WTC11 (cell line): Measurements from ENCODE around the gene SVEP1. TPM values are rescaled to one million over a fixed set of nuclear protein-coding genes. Genes with fewer than 3 reads are reported as not detected.

Source experiments
- ATAC-seq: fragments of 200-7000 bp; cut with Tn5 transposase; 2 replicates; pipeline ENCODE4 v1.10.0; 2021; ENCODE audit warnings: mild to moderate bottlenecking, moderate library complexity
- CTCF ChIA-PET: fragments of 300-600 bp; sonication (Branson Sonifier 250); formaldehyde crosslinking; loops from one replicate; lab custom pipeline; 2021; ENCODE audit warnings: antibody characterized with exemption; lab: Charles Lee
- POLR2A ChIA-PET: fragments of 350-600 bp; sonication (Branson Sonifier 250); formaldehyde crosslinking; loops from one replicate; lab custom pipeline; 2021; ENCODE audit warnings: antibody characterized with exemption; lab: Charles Lee
- DNase-seq: peaks from one replicate; pipeline ENCODE4 v3.0.0; 2021; ENCODE audit warnings: low spot score
- H3K27ac Mint-ChIP-seq: 2 replicates; pipeline ENCODE4 v1.8.0; 2021; ENCODE audit warnings: mixed read lengths
- H3K27me3 Mint-ChIP-seq: 2 replicates; pipeline ENCODE4 v1.8.0; 2021; ENCODE audit warnings: low read depth, mild to moderate bottlenecking, moderate library complexity, mixed read lengths
- H3K36me3 Mint-ChIP-seq: 2 replicates; pipeline ENCODE4 v1.8.0; 2021; ENCODE audit warnings: mixed read lengths
- H3K4me1 Mint-ChIP-seq: 2 replicates; pipeline ENCODE4 v1.8.0; 2022; ENCODE audit warnings: mixed read lengths
- H3K4me3 Mint-ChIP-seq: 2 replicates; pipeline ENCODE4 v1.8.0; 2021; ENCODE audit warnings: mild to moderate bottlenecking, moderate library complexity, mixed read lengths
- H3K9me3 Mint-ChIP-seq: 2 replicates; pipeline ENCODE4 v1.8.0; 2021; ENCODE audit warnings: mixed read lengths
- ATF1 ChIP-seq: sonication (generic); formaldehyde crosslinking; IDR thresholded peaks from 2 replicates; pipeline ENCODE4 v1.8.1; 2023; ENCODE audit warnings: mild to moderate bottlenecking, moderate library complexity, missing genetic modification reagents
- ELF4 ChIP-seq: sonication (generic); formaldehyde crosslinking; IDR thresholded peaks from 2 replicates; pipeline ENCODE4 v1.8.1; 2022; ENCODE audit warnings: low read depth, mild to moderate bottlenecking, moderate library complexity, missing genetic modification reagents
- FOXP4 ChIP-seq: sonication (generic); formaldehyde crosslinking; IDR thresholded peaks from 2 replicates; pipeline ENCODE4 v1.8.0; 2022; ENCODE audit warnings: mild to moderate bottlenecking, missing genetic modification reagents
- GABPB1 ChIP-seq: sonication (generic); formaldehyde crosslinking; IDR thresholded peaks from 2 replicates; pipeline ENCODE4 v1.8.1; 2023; ENCODE audit warnings: mild to moderate bottlenecking, missing genetic modification reagents
- IRF1 ChIP-seq: sonication (generic); formaldehyde crosslinking; IDR thresholded peaks from 2 replicates; pipeline ENCODE4 v1.8.0; 2023; ENCODE audit warnings: missing genetic modification reagents
- JAZF1 ChIP-seq: fragments of 250-450 bp; sonication (Bioruptor Pico); IDR thresholded peaks from 2 replicates; pipeline ENCODE4 v1.9.0; 2021; ENCODE audit warnings: moderate library complexity, mild to moderate bottlenecking, inconsistent platforms
- JUN ChIP-seq: sonication (generic); formaldehyde crosslinking; IDR thresholded peaks from 2 replicates; pipeline ENCODE4 v1.8.0; 2023; ENCODE audit warnings: mild to moderate bottlenecking, missing genetic modification reagents
- NR2C2 ChIP-seq: sonication (generic); formaldehyde crosslinking; IDR thresholded peaks from 2 replicates; pipeline ENCODE4 v1.8.0; 2022; ENCODE audit warnings: mild to moderate bottlenecking, missing genetic modification reagents
- PRRX2 ChIP-seq: fragments of 250-450 bp; sonication (Bioruptor Pico); IDR thresholded peaks from 2 replicates; pipeline ENCODE4 v1.8.0; 2021; ENCODE audit warnings: mild to moderate bottlenecking
- RELA ChIP-seq: sonication (generic); formaldehyde crosslinking; IDR thresholded peaks from 2 replicates; pipeline ENCODE4 v1.8.1; 2022; ENCODE audit warnings: missing genetic modification reagents, mild to moderate bottlenecking, borderline replicate concordance
- SOX15 ChIP-seq: fragments of 250-450 bp; sonication (Bioruptor Pico); IDR thresholded peaks from 2 replicates; pipeline ENCODE4 v1.9.0; 2021; ENCODE audit warnings: mild to moderate bottlenecking
- ZNF121 ChIP-seq: sonication (generic); formaldehyde crosslinking; IDR thresholded peaks from 2 replicates; pipeline ENCODE4 v1.8.0; 2023; ENCODE audit warnings: missing genetic modification reagents
- ZNF317 ChIP-seq: sonication (generic); formaldehyde crosslinking; IDR thresholded peaks from 2 replicates; pipeline ENCODE4 v1.8.1; 2023; ENCODE audit warnings: low read depth, mild to moderate bottlenecking, moderate library complexity, missing genetic modification reagents, borderline replicate concordance
- ZNF396 ChIP-seq: fragments of 250-450 bp; sonication (Bioruptor Pico); IDR thresholded peaks from 2 replicates; pipeline ENCODE4 v1.8.0; 2021; ENCODE audit warnings: mild to moderate bottlenecking, moderate library complexity, borderline replicate concordance
- ZNF416 ChIP-seq: fragments of 250-450 bp; sonication (Bioruptor Pico); IDR thresholded peaks from 2 replicates; pipeline ENCODE4 v1.9.0; 2021; ENCODE audit warnings: mild to moderate bottlenecking, inconsistent platforms
- total RNA-seq: library from RNA; stranded (reverse); gene quantifications from 3 replicates; pipeline ENCODE4 v1.2.3, GENCODE V29; 2021
- TF ChIP-seq, protein P1 (sequence below): sonication (generic); formaldehyde crosslinking; IDR thresholded peaks from 2 replicates; pipeline ENCODE4 v1.8.1; 2023; ENCODE audit warnings: mild to moderate bottlenecking, missing genetic modification reagents
- TF ChIP-seq, protein P2 (sequence below): fragments of 250-450 bp; sonication (Bioruptor Pico); IDR thresholded peaks from 2 replicates; pipeline ENCODE4 v1.8.0; 2021; ENCODE audit warnings: mild to moderate bottlenecking
- TF ChIP-seq, protein P3 (sequence below): fragments of 250-450 bp; sonication (Bioruptor Pico); IDR thresholded peaks from 2 replicates; pipeline ENCODE4 v1.9.0; 2021; ENCODE audit warnings: mild to moderate bottlenecking
- TF ChIP-seq, protein P4 (sequence below): sonication (generic); formaldehyde crosslinking; IDR thresholded peaks from 2 replicates; pipeline ENCODE4 v1.8.1; 2022; ENCODE audit warnings: low read depth, mild to moderate bottlenecking, moderate library complexity, missing genetic modification reagents, borderline replicate concordance
- TF ChIP-seq, protein P5 (sequence below): sonication (generic); formaldehyde crosslinking; IDR thresholded peaks from 2 replicates; pipeline ENCODE4 v1.8.0; 2022; ENCODE audit warnings: mild to moderate bottlenecking, missing genetic modification reagents
- TF ChIP-seq, protein P6 (sequence below): sonication (generic); formaldehyde crosslinking; IDR thresholded peaks from 2 replicates; pipeline ENCODE4 v1.8.1; 2023; ENCODE audit warnings: mild to moderate bottlenecking, missing genetic modification reagents, borderline replicate concordance

SVEP1 gene
- total RNA-seq, 1 experiment from 2014 or later, result 0.74 TPM

DNA sequence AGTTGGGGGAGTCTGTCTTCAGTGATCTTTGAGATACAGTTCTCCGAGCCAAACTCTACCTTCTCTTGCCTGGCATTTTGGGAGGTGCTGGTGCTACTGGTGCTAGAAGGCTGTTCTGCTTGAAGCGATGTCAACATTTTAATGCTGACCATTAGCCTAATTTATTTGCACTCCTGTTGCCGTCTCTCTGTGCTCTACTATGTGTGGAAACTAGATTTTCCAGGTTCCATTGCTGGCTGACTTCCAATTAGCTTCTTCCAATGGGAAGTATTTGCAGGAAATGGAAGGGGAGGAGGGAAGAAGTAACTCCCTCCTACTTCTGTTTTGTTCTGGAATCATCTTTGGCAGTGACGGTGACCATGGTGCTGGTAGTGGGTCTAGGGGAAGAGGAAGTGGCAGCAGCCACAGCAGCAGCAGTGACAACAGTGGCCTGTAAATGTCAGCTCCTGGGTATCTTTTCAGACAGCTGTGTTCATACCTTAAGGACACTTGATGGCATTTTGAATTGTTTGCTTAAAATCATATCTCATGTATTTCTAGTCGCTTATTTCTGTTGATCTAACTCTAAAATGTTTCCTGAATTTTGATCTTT is 249.8 kb downstream of the SVEP1 start:
- H3K27me3 Mint-ChIP-seq, result peaks cover 5% of the 10 kb centered on the region; the same call in 1 of the 2 replicates
- ATAC-seq (no peak), DNase-seq (no peak)
- no peak overlapping the region for H3K4me3 Mint-ChIP-seq
- TF ChIP-seq, protein P1, sequence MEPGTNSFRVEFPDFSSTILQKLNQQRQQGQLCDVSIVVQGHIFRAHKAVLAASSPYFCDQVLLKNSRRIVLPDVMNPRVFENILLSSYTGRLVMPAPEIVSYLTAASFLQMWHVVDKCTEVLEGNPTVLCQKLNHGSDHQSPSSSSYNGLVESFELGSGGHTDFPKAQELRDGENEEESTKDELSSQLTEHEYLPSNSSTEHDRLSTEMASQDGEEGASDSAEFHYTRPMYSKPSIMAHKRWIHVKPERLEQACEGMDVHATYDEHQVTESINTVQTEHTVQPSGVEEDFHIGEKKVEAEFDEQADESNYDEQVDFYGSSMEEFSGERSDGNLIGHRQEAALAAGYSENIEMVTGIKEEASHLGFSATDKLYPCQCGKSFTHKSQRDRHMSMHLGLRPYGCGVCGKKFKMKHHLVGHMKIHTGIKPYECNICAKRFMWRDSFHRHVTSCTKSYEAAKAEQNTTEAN, result no peak
- no peak for TF ChIP-seq JUN (CRISPR knock-in tag)
- TF ChIP-seq RELA (CRISPR knock-in tag), result no peak
- TF ChIP-seq, protein P2, sequence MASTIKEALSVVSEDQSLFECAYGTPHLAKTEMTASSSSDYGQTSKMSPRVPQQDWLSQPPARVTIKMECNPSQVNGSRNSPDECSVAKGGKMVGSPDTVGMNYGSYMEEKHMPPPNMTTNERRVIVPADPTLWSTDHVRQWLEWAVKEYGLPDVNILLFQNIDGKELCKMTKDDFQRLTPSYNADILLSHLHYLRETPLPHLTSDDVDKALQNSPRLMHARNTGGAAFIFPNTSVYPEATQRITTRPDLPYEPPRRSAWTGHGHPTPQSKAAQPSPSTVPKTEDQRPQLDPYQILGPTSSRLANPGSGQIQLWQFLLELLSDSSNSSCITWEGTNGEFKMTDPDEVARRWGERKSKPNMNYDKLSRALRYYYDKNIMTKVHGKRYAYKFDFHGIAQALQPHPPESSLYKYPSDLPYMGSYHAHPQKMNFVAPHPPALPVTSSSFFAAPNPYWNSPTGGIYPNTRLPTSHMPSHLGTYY (CRISPR knock-in tag), result no peak
- TF ChIP-seq, protein P3, sequence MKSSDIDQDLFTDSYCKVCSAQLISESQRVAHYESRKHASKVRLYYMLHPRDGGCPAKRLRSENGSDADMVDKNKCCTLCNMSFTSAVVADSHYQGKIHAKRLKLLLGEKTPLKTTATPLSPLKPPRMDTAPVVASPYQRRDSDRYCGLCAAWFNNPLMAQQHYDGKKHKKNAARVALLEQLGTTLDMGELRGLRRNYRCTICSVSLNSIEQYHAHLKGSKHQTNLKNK, result no peak
- TF ChIP-seq GABPB1 (CRISPR knock-in tag), result no peak
- TF ChIP-seq PRRX2, result no peak
- TF ChIP-seq, protein P4, sequence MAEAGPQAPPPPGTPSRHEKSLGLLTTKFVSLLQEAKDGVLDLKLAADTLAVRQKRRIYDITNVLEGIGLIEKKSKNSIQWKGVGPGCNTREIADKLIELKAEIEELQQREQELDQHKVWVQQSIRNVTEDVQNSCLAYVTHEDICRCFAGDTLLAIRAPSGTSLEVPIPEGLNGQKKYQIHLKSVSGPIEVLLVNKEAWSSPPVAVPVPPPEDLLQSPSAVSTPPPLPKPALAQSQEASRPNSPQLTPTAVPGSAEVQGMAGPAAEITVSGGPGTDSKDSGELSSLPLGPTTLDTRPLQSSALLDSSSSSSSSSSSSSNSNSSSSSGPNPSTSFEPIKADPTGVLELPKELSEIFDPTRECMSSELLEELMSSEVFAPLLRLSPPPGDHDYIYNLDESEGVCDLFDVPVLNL (CRISPR knock-in tag), result no peak
- no peak for TF ChIP-seq FOXP4 (CRISPR knock-in tag)
- TF ChIP-seq, protein P5, sequence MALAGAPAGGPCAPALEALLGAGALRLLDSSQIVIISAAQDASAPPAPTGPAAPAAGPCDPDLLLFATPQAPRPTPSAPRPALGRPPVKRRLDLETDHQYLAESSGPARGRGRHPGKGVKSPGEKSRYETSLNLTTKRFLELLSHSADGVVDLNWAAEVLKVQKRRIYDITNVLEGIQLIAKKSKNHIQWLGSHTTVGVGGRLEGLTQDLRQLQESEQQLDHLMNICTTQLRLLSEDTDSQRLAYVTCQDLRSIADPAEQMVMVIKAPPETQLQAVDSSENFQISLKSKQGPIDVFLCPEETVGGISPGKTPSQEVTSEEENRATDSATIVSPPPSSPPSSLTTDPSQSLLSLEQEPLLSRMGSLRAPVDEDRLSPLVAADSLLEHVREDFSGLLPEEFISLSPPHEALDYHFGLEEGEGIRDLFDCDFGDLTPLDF (CRISPR knock-in tag), result no peak
- no peak for TF ChIP-seq JAZF1 (CRISPR knock-in tag)
- TF ChIP-seq ZNF396 (CRISPR knock-in tag), result no peak
- TF ChIP-seq SOX15 (CRISPR knock-in tag), result no peak
- TF ChIP-seq ZNF121 (CRISPR knock-in tag), result no peak
- ChIA-PET CTCF (no interaction called here), POLR2A (interaction anchor here (0.5 kb wide), 1 partner anchor 705 kb away, joined by 3 read pairs; no protein-coding TSS in a partner anchor)
- no peak overlapping the region for H3K27ac Mint-ChIP-seq
- H3K4me1 Mint-ChIP-seq, result no peaks in the 10 kb centered on the region
- H3K36me3 Mint-ChIP-seq, result no peaks in the 10 kb centered on the region
- H3K9me3 Mint-ChIP-seq, result peaks cover 16% of the 10 kb centered on the region

GRCh38 chr9:110328763-110329162 is 250.8 kb downstream of the SVEP1 start:
- ChIA-PET POLR2A (no interaction called here), CTCF (no interaction called here)
- no peaks in the 10 kb centered on the region for H3K4me1 Mint-ChIP-seq
- ATAC-seq, result no peak
- no peaks in the 10 kb centered on the region for H3K36me3 Mint-ChIP-seq
- no peak for DNase-seq
- H3K27me3 Mint-ChIP-seq, result peaks cover 5% of the 10 kb centered on the region; the same call in 1 of the 2 replicates
- peaks cover 16% of the 10 kb centered on the region for H3K9me3 Mint-ChIP-seq
- H3K27ac Mint-ChIP-seq, result no peak overlapping the region
- H3K4me3 Mint-ChIP-seq, result no peak overlapping the region
- TF ChIP-seq NR2C2 (CRISPR knock-in tag) (no peak), FOXP4 (CRISPR knock-in tag) (no peak), IRF1 (no peak), ELF4 (CRISPR knock-in tag) (no peak), ZNF317 (no peak), ZNF416 (CRISPR knock-in tag) (no peak), ZNF121 (CRISPR knock-in tag) (no peak), ATF1 (CRISPR knock-in tag) (no peak), ZNF396 (CRISPR knock-in tag) (no peak)
- TF ChIP-seq, protein P6, sequence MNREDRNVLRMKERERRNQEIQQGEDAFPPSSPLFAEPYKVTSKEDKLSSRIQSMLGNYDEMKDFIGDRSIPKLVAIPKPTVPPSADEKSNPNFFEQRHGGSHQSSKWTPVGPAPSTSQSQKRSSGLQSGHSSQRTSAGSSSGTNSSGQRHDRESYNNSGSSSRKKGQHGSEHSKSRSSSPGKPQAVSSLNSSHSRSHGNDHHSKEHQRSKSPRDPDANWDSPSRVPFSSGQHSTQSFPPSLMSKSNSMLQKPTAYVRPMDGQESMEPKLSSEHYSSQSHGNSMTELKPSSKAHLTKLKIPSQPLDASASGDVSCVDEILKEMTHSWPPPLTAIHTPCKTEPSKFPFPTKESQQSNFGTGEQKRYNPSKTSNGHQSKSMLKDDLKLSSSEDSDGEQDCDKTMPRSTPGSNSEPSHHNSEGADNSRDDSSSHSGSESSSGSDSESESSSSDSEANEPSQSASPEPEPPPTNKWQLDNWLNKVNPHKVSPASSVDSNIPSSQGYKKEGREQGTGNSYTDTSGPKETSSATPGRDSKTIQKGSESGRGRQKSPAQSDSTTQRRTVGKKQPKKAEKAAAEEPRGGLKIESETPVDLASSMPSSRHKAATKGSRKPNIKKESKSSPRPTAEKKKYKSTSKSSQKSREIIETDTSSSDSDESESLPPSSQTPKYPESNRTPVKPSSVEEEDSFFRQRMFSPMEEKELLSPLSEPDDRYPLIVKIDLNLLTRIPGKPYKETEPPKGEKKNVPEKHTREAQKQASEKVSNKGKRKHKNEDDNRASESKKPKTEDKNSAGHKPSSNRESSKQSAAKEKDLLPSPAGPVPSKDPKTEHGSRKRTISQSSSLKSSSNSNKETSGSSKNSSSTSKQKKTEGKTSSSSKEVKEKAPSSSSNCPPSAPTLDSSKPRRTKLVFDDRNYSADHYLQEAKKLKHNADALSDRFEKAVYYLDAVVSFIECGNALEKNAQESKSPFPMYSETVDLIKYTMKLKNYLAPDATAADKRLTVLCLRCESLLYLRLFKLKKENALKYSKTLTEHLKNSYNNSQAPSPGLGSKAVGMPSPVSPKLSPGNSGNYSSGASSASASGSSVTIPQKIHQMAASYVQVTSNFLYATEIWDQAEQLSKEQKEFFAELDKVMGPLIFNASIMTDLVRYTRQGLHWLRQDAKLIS (CRISPR knock-in tag), result no peak
